Lung (tissue), 12 donors: ENCODE results near the gene ARHGEF17. TPM values are rescaled to one million over a fixed set of nuclear protein-coding genes. Genes with fewer than 3 reads are reported as not detected.
"Not testable (repeated sequence)": the region's sequence is repeated elsewhere in the genome, so short reads cannot be mapped to it uniquely, and the experiment has no call there.

Experiments
- ATAC-seq: fragments of 200-7000 bp; cut with Tn5 transposase; one replicate; pipeline ENCODE4 v1.9.1; 2020; ENCODE audit warnings: moderate number of reproducible peaks; ENCODE audit not compliant: insufficient read depth, low FRiP score
- DNase-seq, 3 donors: peaks; one replicate each; pipeline ENCODE4 v3.0.0-alpha.2; 2013 to 2017
- H3K27ac ChIP-seq, 2 donors: one replicate each; pipeline ENCODE4 v1.5.1; 2013; ENCODE audit warnings: mild to moderate bottlenecking in 2 of 2, moderate library complexity in 2 of 2, control low read depth in 1 of 2, inconsistent platforms in 1 of 2, low read depth in 1 of 2, low read length in 1 of 2
- H3K27me3 ChIP-seq, 3 donors: one replicate each; pipeline ENCODE4 v1.5.1; 2013; ENCODE audit warnings: low read length in 2 of 3; ENCODE audit not compliant: control insufficient read depth in 3 of 3, insufficient read depth in 3 of 3
- H3K36me3 ChIP-seq, 4 donors: one replicate each; pipeline ENCODE4 v1.5.1; 2013; ENCODE audit warnings: low read length in 4 of 4, mild to moderate bottlenecking in 1 of 4, moderate library complexity in 1 of 4; ENCODE audit not compliant: control insufficient read depth in 4 of 4, insufficient read depth in 4 of 4
- H3K4me1 ChIP-seq, 5 donors: one replicate each; pipeline ENCODE4 v1.5.1; 2013; ENCODE audit warnings: low read length in 5 of 5, mild to moderate bottlenecking in 2 of 5, moderate library complexity in 1 of 5; ENCODE audit not compliant: control insufficient read depth in 5 of 5, insufficient read depth in 5 of 5
- H3K4me3 ChIP-seq: one replicate; pipeline ENCODE4 v1.5.1; 2013; ENCODE audit warnings: mild to moderate bottlenecking, control low read depth, moderate library complexity
- H3K9ac ChIP-seq, 2 donors: one replicate each; pipeline ENCODE4 v1.5.1; 2013; ENCODE audit warnings: low read length in 2 of 2, control low read depth in 1 of 2; ENCODE audit not compliant: insufficient read depth in 1 of 2
- H3K9me3 ChIP-seq, 4 donors: one replicate each; pipeline ENCODE4 v1.5.1; 2013; ENCODE audit warnings: low read length in 3 of 4, mild to moderate bottlenecking in 1 of 4, moderate library complexity in 1 of 4; ENCODE audit not compliant: control insufficient read depth in 4 of 4, insufficient read depth in 3 of 4
- CTCF ChIP-seq: IDR thresholded peaks from 2 replicates; pipeline ENCODE4 v1.5.1; 2012; ENCODE audit warnings: mild to moderate bottlenecking; ENCODE audit errors: control extremely low read depth, extremely low read depth
- WGBS, 2 donors: extraction: QIAGEN DNeasy Blood & Tissue Kit; methylation state at CpG; one replicate each; pipeline ENCODE4 v1.1.7; 2013; 5-methylcytosine and 5-hydroxymethylcytosine counted together
- polyA plus RNA-seq, 2 donors: library from polyadenylated mRNA; stranded (reverse); fragments of 200-250 nt; gene quantifications; one replicate each; pipeline ENCODE4 v1.2.1, GENCODE V29; 2013
- total RNA-seq, 2 donors: library from RNA; depleted of rRNA in 1 of 2; stranded (reverse); fragments of >200 nt in 1 of 2; gene quantifications; one replicate each; pipeline ENCODE4 v1.2.1, GENCODE V29; 2014 to 2021
- donor health status: control.
- donor health status: control.
- donor health status: Bipolar disorder and iron deficiency.
- donor health status: healthy.
- donor health status: DM: yes; HTN: yes; CAD: no.

Gene ARHGEF17
- total and polyA plus RNA-seq, 4 donors, result 27.9 to 74.6 (median 53.5) TPM

GRCh38 chr11:73272680-73273038, 35.4 kb upstream of the ARHGEF17 start:
- H3K9ac ChIP-seq, result no peak overlapping the region
- DNase-seq (no peak), ATAC-seq (no peak)
- H3K4me1 ChIP-seq, result peaks cover 0 to 18% (median 0%) of the 10 kb centered on the region in 5 donors
- H3K27ac ChIP-seq, result no peak overlapping the region
- no peak overlapping the region for H3K4me3 ChIP-seq
- no peaks in the 10 kb centered on the region for H3K27me3 ChIP-seq
- no peaks in the 10 kb centered on the region for H3K9me3 ChIP-seq
- 93 to 96% methylated on average over 7 of the region's 7 CpGs for WGBS, 2 donors
- no peaks in the 10 kb centered on the region for H3K36me3 ChIP-seq
- no peak for TF ChIP-seq CTCF

- peaks cover 0 to 18% (median 0%) of the 10 kb centered on the region in 5 donors for H3K4me1 ChIP-seq
- H3K36me3 ChIP-seq, result no peaks in the 10 kb centered on the region
- H3K4me3 ChIP-seq, result no peak overlapping the region
- H3K27me3 ChIP-seq, result no peaks in the 10 kb centered on the region
- no peak for TF ChIP-seq CTCF
- 66 to 79% methylated on average over 8 of the region's 8 CpGs for WGBS, 2 donors
- H3K9me3 ChIP-seq, result no peaks in the 10 kb centered on the region
- peak in 1 of 3 donors; percentile 18 for DNase-seq
- H3K9ac ChIP-seq, result no peak overlapping the region
- no peak overlapping the region for H3K27ac ChIP-seq
- no peak for ATAC-seq
These were observed 34.7 kb upstream of the ARHGEF17 start for GRCh38 chr11:73273222-73273895.

- ATAC-seq, H3K9me3 ChIP-seq: not testable (repeated sequence)
These were observed 33.9 kb upstream of the ARHGEF17 start for GRCh38 chr11:73274191-73274590.

DNA sequence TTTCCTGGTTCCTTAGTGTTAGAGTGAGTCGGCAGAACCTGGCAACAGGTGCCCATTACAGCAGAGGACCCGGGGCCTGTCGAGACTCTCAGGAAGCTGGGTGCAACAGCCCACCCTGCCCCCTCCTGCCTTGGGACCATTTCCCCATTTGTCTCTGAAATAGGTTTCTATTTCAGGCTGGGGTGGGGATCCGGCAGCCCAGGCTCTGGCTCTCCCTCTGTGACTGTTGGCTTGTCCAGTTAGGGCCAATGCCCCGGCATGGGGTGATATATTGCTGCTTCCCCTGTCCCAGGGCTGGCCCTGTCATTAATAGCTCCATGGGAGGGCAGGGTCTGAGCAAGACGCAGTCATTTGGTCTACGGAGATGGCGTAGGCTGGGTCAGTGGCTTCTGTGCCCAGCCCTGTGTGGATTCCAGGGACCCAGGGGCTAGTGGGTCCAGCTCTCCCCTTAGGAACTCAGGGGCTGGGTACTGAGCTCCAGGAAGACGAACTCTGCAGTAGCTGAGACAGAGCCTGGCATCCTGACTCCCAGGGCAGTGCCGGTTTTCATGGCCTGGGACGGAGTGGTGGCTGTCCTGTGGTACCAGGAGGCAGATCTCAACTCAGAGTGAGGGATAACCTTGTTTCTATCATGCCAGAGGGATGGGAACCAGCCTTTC, 33.2 kb upstream of the ARHGEF17 start:
- no peak for TF ChIP-seq CTCF
- H3K27me3 ChIP-seq, result no peaks in the 10 kb centered on the region
- no peak overlapping the region for H3K27ac ChIP-seq
- ATAC-seq (no peak), DNase-seq (no peak)
- no peaks in the 10 kb centered on the region for H3K9me3 ChIP-seq
- no peak overlapping the region for H3K9ac ChIP-seq
- H3K4me3 ChIP-seq, result no peak overlapping the region
- WGBS, 2 donors, result 67 to 78% methylated on average over 11 of the region's 11 CpGs
- H3K4me1 ChIP-seq, result peaks cover 0 to 7% (median 0%) of the 10 kb centered on the region in 5 donors
- H3K36me3 ChIP-seq, result no peaks in the 10 kb centered on the region

More at GRCh38 chr11:73274191-73274590, 33.9 kb upstream of the ARHGEF17 start:
- peaks cover 0 to 11% (median 0%) of the 10 kb centered on the region in 5 donors for H3K4me1 ChIP-seq
- not testable (repeated sequence) for DNase-seq, H3K36me3 ChIP-seq, H3K27ac ChIP-seq, H3K4me3 ChIP-seq, H3K27me3 ChIP-seq, H3K9ac ChIP-seq
- WGBS, 2 donors, result 82 to 97% methylated on average over 4 of the region's 4 CpGs
